Measurements from ENCODE around the gene NOP53. TPM values are rescaled to one million over a fixed set of nuclear protein-coding genes. Genes with fewer than 3 reads are reported as not detected.

NOP53 gene
- total and polyA plus RNA-seq, 2 of the 13 experiments (the other 11 are each of a cell fraction or from before 2014, with no cell fraction given) = 53.9 to 141 TPM

DNA sequence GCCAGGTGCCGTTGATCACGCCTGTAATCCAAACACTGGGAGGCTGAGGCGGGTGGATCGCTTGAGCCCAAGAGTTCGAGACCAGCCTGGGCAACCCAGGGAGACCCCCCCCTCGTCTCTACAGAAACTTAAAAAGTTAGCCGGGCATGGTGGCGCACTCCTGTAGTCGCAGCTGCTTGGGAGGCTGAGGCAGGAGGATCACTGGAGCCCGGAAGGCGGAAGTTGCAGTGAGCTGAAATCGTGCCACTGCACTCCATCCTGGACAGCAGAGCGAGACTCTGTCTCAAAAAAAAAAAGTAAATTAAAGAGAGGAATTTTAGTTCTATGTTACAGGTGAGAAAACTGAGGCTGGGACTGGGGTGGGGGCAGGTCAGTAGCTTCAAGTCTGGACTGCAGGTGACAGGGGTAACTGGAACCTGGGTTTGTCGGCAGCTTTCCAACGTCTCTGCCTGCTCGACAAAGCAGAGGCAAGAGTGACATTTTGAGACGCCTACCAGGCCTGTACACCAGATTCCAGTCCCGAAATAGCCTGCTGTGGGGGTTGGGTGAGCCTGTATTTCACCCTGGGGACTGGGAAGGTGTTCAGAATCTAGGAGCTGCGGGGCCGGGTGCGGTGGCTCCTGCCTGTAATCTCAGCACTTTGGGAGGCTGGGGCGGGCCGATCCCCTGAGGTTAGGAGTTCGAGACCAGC, 34.3 kb downstream of the NOP53 start (continued):
- TF ChIP-seq, protein P1, sequence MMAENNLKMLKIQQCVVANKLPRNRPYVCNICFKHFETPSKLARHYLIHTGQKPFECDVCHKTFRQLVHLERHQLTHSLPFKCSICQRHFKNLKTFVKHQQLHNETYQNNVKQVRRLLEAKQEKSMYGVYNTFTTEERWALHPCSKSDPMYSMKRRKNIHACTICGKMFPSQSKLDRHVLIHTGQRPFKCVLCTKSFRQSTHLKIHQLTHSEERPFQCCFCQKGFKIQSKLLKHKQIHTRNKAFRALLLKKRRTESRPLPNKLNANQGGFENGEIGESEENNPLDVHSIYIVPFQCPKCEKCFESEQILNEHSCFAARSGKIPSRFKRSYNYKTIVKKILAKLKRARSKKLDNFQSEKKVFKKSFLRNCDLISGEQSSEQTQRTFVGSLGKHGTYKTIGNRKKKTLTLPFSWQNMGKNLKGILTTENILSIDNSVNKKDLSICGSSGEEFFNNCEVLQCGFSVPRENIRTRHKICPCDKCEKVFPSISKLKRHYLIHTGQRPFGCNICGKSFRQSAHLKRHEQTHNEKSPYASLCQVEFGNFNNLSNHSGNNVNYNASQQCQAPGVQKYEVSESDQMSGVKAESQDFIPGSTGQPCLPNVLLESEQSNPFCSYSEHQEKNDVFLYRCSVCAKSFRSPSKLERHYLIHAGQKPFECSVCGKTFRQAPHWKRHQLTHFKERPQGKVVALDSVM (CRISPR knock-in tag; IDR thresholded peaks at IDR 0.05) = peak; percentile 37; the same call in 1 of the 2 replicates
- peak; percentile 41; the same call in 1 of the 2 replicates for TF ChIP-seq MYC (CRISPR knock-in tag; IDR thresholded peaks at IDR 0.05; ENCODE audit: borderline replicate concordance)

DNA sequence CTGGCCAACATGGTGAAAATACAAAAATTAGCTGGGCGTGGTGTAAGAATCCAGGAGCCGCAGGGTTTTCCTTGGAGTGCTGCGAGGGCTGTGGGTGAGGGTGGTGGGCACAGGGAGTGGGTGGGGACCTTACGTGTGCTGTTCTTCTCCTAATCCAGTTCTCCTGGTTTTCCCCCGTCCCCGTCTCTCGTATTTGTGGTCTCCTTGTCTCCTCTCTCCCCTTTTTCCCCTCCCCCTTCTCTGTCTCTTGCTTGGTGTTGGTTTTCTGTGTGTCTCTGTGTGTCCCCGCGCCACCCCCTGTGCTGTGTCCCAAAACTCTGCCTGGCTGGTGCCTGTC, 34.8 kb downstream of the NOP53 start:
- H3K4me2 ChIP-seq (ENCODE audit: low read depth, low read length) = peak overlapping the region; percentile 94; the same call in 1 of the 2 replicates
- in situ Hi-C loops (cut with HindIII; ENCODE audit: extremely low pct_ligation_motif_present, low pct_unique_long_range_greater_than_20kb) (no loop called here), intact Hi-C loops (cut with micrococcal nuclease; ENCODE audit: unreplicated experiment) (no loop called here)
- POLR2A ChIA-PET = no interaction called here
- no peak overlapping the region for H3K27ac ChIP-seq (ENCODE audit: extremely low read length, insufficient read depth, low read length)
- H3K79me2 ChIP-seq (ENCODE audit: insufficient read depth, low read length) = peaks cover 18% of the 10 kb centered on the region
- ATAC-seq (no peak), FAIRE-seq (no peak), DNase-seq (ENCODE audit: low spot score) (no peak)
- no peaks in the 10 kb centered on the region for H3K9me3 ChIP-seq (ENCODE audit: low read length)
- H3K27me3 ChIP-seq (ENCODE audit: control insufficient read depth in 1 of 2, insufficient read depth in 2 of 2, low read length in 2 of 2) = no peaks in the 10 kb centered on the region; a peak in 1 of 5 replicates
- H3K4me1 ChIP-seq (ENCODE audit: insufficient read depth, low read length) = peaks cover 36% of the 10 kb centered on the region
- peak overlapping the region; percentile 97; the same call in 1 of the 2 replicates for H3K9ac ChIP-seq (ENCODE audit: insufficient read depth, low read depth, low read length)
- 96% methylated on average over 9 of the region's 9 CpGs for WGBS (ENCODE audit: low lambda C conversion rate)
- H3K36me3 ChIP-seq (replicated peaks in 1 of 2; ENCODE audit: control insufficient read depth in 1 of 2, insufficient read depth in 2 of 2, low read length in 2 of 2) = peaks cover 0 to 22% of the 10 kb centered on the region in 2 experiments; a peak in 3 of 5 replicates
- no peaks in the 10 kb centered on the region for H4K20me1 ChIP-seq (ENCODE audit: insufficient read depth, low read length)
- no TSS peak for BruUV-seq (replicated peaks)
- H2AFZ ChIP-seq (ENCODE audit: low read length) = no peak overlapping the region
- H3K4me3 ChIP-seq (replicated peaks in 1 of 3; ENCODE audit: insufficient read depth in 1 of 3, low read depth in 2 of 3, low read length in 3 of 3) = peak overlapping the region in 1 of 3 experiments; percentile 88; a peak in 1 of 6 replicates
- CTCF ChIA-PET (ENCODE audit: low intra/inter-chr PET ratio, low total read pairs) = no interaction called here
- TF ChIP-seq, protein P2, sequence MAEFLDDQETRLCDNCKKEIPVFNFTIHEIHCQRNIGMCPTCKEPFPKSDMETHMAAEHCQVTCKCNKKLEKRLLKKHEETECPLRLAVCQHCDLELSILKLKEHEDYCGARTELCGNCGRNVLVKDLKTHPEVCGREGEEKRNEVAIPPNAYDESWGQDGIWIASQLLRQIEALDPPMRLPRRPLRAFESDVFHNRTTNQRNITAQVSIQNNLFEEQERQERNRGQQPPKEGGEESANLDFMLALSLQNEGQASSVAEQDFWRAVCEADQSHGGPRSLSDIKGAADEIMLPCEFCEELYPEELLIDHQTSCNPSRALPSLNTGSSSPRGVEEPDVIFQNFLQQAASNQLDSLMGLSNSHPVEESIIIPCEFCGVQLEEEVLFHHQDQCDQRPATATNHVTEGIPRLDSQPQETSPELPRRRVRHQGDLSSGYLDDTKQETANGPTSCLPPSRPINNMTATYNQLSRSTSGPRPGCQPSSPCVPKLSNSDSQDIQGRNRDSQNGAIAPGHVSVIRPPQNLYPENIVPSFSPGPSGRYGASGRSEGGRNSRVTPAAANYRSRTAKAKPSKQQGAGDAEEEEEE (CRISPR knock-in tag; IDR thresholded peaks at IDR 0.05; ENCODE audit: borderline replicate concordance) = no peak
- no peak for TF ChIP-seq MED13 (CRISPR knock-in tag; IDR thresholded peaks at IDR 0.05)
- TF ChIP-seq, protein P3, sequence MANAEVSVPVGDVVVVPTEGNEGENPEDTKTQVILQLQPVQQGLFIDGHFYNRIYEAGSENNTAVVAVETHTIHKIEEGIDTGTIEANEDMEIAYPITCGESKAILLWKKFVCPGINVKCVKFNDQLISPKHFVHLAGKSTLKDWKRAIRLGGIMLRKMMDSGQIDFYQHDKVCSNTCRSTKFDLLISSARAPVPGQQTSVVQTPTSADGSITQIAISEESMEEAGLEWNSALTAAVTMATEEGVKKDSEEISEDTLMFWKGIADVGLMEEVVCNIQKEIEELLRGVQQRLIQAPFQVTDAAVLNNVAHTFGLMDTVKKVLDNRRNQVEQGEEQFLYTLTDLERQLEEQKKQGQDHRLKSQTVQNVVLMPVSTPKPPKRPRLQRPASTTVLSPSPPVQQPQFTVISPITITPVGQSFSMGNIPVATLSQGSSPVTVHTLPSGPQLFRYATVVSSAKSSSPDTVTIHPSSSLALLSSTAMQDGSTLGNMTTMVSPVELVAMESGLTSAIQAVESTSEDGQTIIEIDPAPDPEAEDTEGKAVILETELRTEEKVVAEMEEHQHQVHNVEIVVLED (CRISPR knock-in tag; IDR thresholded peaks at IDR 0.05; ENCODE audit: borderline replicate concordance) = no peak
- TF ChIP-seq, protein P4, sequence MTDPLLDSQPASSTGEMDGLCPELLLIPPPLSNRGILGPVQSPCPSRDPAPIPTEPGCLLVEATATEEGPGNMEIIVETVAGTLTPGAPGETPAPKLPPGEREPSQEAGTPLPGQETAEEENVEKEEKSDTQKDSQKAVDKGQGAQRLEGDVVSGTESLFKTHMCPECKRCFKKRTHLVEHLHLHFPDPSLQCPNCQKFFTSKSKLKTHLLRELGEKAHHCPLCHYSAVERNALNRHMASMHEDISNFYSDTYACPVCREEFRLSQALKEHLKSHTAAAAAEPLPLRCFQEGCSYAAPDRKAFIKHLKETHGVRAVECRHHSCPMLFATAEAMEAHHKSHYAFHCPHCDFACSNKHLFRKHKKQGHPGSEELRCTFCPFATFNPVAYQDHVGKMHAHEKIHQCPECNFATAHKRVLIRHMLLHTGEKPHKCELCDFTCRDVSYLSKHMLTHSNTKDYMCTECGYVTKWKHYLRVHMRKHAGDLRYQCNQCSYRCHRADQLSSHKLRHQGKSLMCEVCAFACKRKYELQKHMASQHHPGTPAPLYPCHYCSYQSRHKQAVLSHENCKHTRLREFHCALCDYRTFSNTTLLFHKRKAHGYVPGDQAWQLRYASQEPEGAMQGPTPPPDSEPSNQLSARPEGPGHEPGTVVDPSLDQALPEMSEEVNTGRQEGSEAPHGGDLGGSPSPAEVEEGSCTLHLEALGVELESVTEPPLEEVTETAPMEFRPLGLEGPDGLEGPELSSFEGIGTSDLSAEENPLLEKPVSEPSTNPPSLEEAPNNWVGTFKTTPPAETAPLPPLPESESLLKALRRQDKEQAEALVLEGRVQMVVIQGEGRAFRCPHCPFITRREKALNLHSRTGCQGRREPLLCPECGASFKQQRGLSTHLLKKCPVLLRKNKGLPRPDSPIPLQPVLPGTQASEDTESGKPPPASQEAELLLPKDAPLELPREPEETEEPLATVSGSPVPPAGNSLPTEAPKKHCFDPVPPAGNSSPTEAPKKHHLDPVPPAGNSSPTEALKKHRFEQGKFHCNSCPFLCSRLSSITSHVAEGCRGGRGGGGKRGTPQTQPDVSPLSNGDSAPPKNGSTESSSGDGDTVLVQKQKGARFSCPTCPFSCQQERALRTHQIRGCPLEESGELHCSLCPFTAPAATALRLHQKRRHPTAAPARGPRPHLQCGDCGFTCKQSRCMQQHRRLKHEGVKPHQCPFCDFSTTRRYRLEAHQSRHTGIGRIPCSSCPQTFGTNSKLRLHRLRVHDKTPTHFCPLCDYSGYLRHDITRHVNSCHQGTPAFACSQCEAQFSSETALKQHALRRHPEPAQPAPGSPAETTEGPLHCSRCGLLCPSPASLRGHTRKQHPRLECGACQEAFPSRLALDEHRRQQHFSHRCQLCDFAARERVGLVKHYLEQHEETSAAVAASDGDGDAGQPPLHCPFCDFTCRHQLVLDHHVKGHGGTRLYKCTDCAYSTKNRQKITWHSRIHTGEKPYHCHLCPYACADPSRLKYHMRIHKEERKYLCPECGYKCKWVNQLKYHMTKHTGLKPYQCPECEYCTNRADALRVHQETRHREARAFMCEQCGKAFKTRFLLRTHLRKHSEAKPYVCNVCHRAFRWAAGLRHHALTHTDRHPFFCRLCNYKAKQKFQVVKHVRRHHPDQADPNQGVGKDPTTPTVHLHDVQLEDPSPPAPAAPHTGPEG (CRISPR knock-in tag; IDR thresholded peaks at IDR 0.05) = no peak
- TF ChIP-seq MIER3 (CRISPR knock-in tag; IDR thresholded peaks at IDR 0.05; ENCODE audit: borderline replicate concordance) = no peak
- no peak for TF ChIP-seq ZMYM3 (CRISPR knock-in tag; IDR thresholded peaks at IDR 0.05)
- TF ChIP-seq FOXA3 (CRISPR knock-in tag; IDR thresholded peaks at IDR 0.05) = no peak
- TF ChIP-seq ZNF12 (CRISPR knock-in tag; IDR thresholded peaks at IDR 0.05) = no peak
- TF ChIP-seq CHD2 (IDR thresholded peaks at IDR 0.05; ENCODE audit: low read depth, low read length) = no peak
